ENCODE data around the gene WDR59.

GRCh38 chr16:74982256-74982655 is 2.7 kb downstream of the WDR59 start:
- no peak for TF ChIP-seq GATA2 (IDR thresholded peaks at IDR 0.05; ENCODE audit: low read depth, low read length)
- no peak for TF ChIP-seq GATA3 (IDR thresholded peaks at IDR 0.05; ENCODE audit: low read depth, low read length)
